Prostate gland (tissue), 2 donors: ENCODE results near the gene TRPM3. TPM values are rescaled to one million over a fixed set of nuclear protein-coding genes. Genes with fewer than 3 reads are reported as not detected.

Experiments used
- DNase-seq: peaks from one replicate; pipeline ENCODE4 v3.0.0-alpha.2; 2019; ENCODE audit warnings: low spot score
- H3K27ac ChIP-seq, 2 donors: fragments of 200-600 bp; sonication (generic); 2 replicates each; pipeline ENCODE4 v1.5.1; 2017 to 2019
- H3K27me3 ChIP-seq: fragments of 200-600 bp; sonication (generic); replicated peaks from 2 replicates; pipeline ENCODE4 v1.5.1; 2019; ENCODE audit not compliant: insufficient read depth
- H3K36me3 ChIP-seq, 2 donors: fragments of 200-600 bp; sonication (generic); 1 replicate in 1 of 2; 2 replicates in 1 of 2; pipeline versions ENCODE4 v1.5.1 to v1.8.1; 2017 to 2019
- H3K4me1 ChIP-seq: fragments of 200-600 bp; sonication (generic); replicated peaks from 2 replicates; pipeline ENCODE4 v1.5.1; 2019
- H3K4me3 ChIP-seq, 2 donors: fragments of 200-600 bp; sonication (generic); 2 replicates each; pipeline ENCODE4 v1.5.1; 2017 to 2019
- H3K9me3 ChIP-seq: fragments of 200-600 bp; sonication (generic); 2 replicates; pipeline ENCODE4 v1.5.1; 2017
- CTCF ChIP-seq, 4 experiments: fragments of 200-600 bp in 2 of 4; fragments of 450-650 bp in 2 of 4; sonication (generic) in 2 of 4; IDR thresholded peaks; 1 replicate in 3 of 4; 2 replicates in 1 of 4; pipeline ENCODE4 v1.5.1; 2016 to 2019; ENCODE audit warnings: antibody characterized with exemption in 4 of 4, mild to moderate bottlenecking in 2 of 4, moderate library complexity in 2 of 4
- POLR2A ChIP-seq: fragments of 450-650 bp; IDR thresholded peaks from one replicate; pipeline ENCODE4 v1.6.1; 2016; ENCODE audit warnings: antibody characterized with exemption, mild to moderate bottlenecking
- POLR2AphosphoS5 ChIP-seq: sonication (generic); formaldehyde crosslinking; IDR thresholded peaks from one replicate; pipeline ENCODE4 v1.6.1; 2017; ENCODE audit warnings: antibody characterized with exemption
- WGBS: methylation state at CpG from one replicate; pipeline ENCODE4 v1.1.5; 2018; 5-methylcytosine and 5-hydroxymethylcytosine counted together
- intact Hi-C: fragments of 100-400 bp; cut with DNase I; formaldehyde crosslinking; loops from one replicate; pipeline ENCODE4 v1.14.2; 2022
- total RNA-seq, 2 donors: library from RNA; depleted of rRNA; stranded (reverse); fragments of >200 nt; gene quantifications; one replicate each; pipeline ENCODE4 v1.1.0, GENCODE V29; 2016

The TRPM3 gene
- total RNA-seq, 2 donors from 2014 or later = 0.32 to 18.7 TPM

- WGBS = 94% methylated on average over 3 of the region's 3 CpGs
- Histone ChIP-seq H3K4me3 (no peak overlapping the region), H3K36me3 (no peaks in the 10 kb centered on the region), H3K4me1 (no peaks in the 10 kb centered on the region), H3K27me3 (no peaks in the 10 kb centered on the region), H3K27ac (no peak overlapping the region), H3K9me3 (no peaks in the 10 kb centered on the region)
- intact Hi-C loops = no loop called here
- no peak for DNase-seq
- TF ChIP-seq CTCF (IDR thresholded peaks at IDR 0.05) (no peak), POLR2AphosphoS5 (no peak), POLR2A (no peak)
Observed at GRCh38 chr9:70826562-70826961, 294.9 kb downstream of the TRPM3 start.

GRCh38 chr9:70823284-70823683 is 298.1 kb downstream of the TRPM3 start:
- no peaks in the 10 kb centered on the region for H3K9me3 ChIP-seq
- no peaks in the 10 kb centered on the region for H3K27me3 ChIP-seq
- no peak overlapping the region for H3K4me3 ChIP-seq
- TF ChIP-seq POLR2AphosphoS5 = no peak
- no peak for TF ChIP-seq POLR2A
- TF ChIP-seq CTCF (IDR thresholded peaks at IDR 0.05) = no peak
- DNase-seq = no peak
- intact Hi-C loops = no loop called here
- WGBS = 92% methylated on average over 7 of the region's 7 CpGs
- no peaks in the 10 kb centered on the region for H3K4me1 ChIP-seq
- no peak overlapping the region for H3K27ac ChIP-seq
- no peaks in the 10 kb centered on the region for H3K36me3 ChIP-seq

GRCh38 chr9:70817311-70817710 is 304.1 kb downstream of the TRPM3 start:
- TF ChIP-seq POLR2AphosphoS5 (no peak), POLR2A (no peak), CTCF (IDR thresholded peaks at IDR 0.05) (no peak)
- WGBS = 96% methylated on average over 3 of the region's 3 CpGs

GRCh38 chr9:70816891-70817290 is 304.5 kb downstream of the TRPM3 start:
- DNase-seq = no peak
- Histone ChIP-seq H3K4me3 (no peak overlapping the region), H3K4me1 (no peaks in the 10 kb centered on the region), H3K36me3 (no peaks in the 10 kb centered on the region), H3K27me3 (no peaks in the 10 kb centered on the region), H3K27ac (no peak overlapping the region), H3K9me3 (no peaks in the 10 kb centered on the region)
- WGBS = 60% methylated on average over 2 of the region's 2 CpGs
- intact Hi-C loops = no loop called here
- no peak for TF ChIP-seq POLR2AphosphoS5
- TF ChIP-seq CTCF (IDR thresholded peaks at IDR 0.05) = no peak
- no peak for TF ChIP-seq POLR2A

More at GRCh38 chr9:70817311-70817710, 304.1 kb downstream of the TRPM3 start:
- no peak overlapping the region for H3K4me3 ChIP-seq
- DNase-seq = no peak
- no peak overlapping the region for H3K27ac ChIP-seq
- no peaks in the 10 kb centered on the region for H3K36me3 ChIP-seq
- H3K9me3 ChIP-seq = no peaks in the 10 kb centered on the region
- no peaks in the 10 kb centered on the region for H3K4me1 ChIP-seq
- intact Hi-C loops = no loop called here
- H3K27me3 ChIP-seq = no peaks in the 10 kb centered on the region

GRCh38 chr9:70816316-70816715 is 305.1 kb downstream of the TRPM3 start:
- intact Hi-C loops = no loop called here
- 89% methylated on average over 1 of the region's 1 CpG for WGBS

More at GRCh38 chr9:70816316-70816715, 305.1 kb downstream of the TRPM3 start:
- no peaks in the 10 kb centered on the region for H3K36me3 ChIP-seq
- DNase-seq = no peak
- H3K4me1 ChIP-seq = no peaks in the 10 kb centered on the region
- H3K9me3 ChIP-seq = no peaks in the 10 kb centered on the region
- no peak for TF ChIP-seq CTCF (IDR thresholded peaks at IDR 0.05)
- TF ChIP-seq POLR2AphosphoS5 = no peak
- TF ChIP-seq POLR2A = no peak
- H3K4me3 ChIP-seq = no peak overlapping the region
- H3K27me3 ChIP-seq = no peaks in the 10 kb centered on the region
- H3K27ac ChIP-seq = no peak overlapping the region
